ENCODE data around the gene PSORS1C2. TPM values are rescaled to one million over a fixed set of nuclear protein-coding genes. Genes with fewer than 3 reads are reported as not detected.

Gene PSORS1C2
- total RNA-seq, 1 experiment from 2014 or later, result not detected

GRCh38 chr6:31125162-31125561 lies 13.7 kb downstream of the PSORS1C2 start:
- ChIA-PET POLR2A (ENCODE audit: unreplicated experiment) (no interaction called here), CTCF (interaction anchor here (0.6 to 1.2 kb wide), 4 partner anchors 10 to 68 kb away, joined by 3 to 4 read pairs (median 4); no protein-coding TSS in a partner anchor)
- Histone ChIP-seq H3K27ac (no peak overlapping the region), H3K36me3 (ENCODE audit: low read depth) (no peaks in the 10 kb centered on the region), H3K4me2 (peak overlapping the region; percentile 42; the same call in 1 of the 2 replicates), H3F3A (ENCODE audit: insufficient read depth, low read depth) (no peaks in the 10 kb centered on the region), H3K4me1 (replicated peaks; ENCODE audit: insufficient read depth) (peaks cover 15% of the 10 kb centered on the region), H3K27me3 (ENCODE audit: insufficient read depth, low read depth) (no peaks in the 10 kb centered on the region), H3K79me2 (ENCODE audit: low read depth) (no peaks in the 10 kb centered on the region), H2AFZ (no peak overlapping the region), H3K9me2 (ENCODE audit: insufficient read depth) (no peaks in the 10 kb centered on the region), H3K9me3 (ENCODE audit: insufficient read depth, low read depth) (no peaks in the 10 kb centered on the region), H4K20me1 (ENCODE audit: insufficient read depth) (no peaks in the 10 kb centered on the region; the same call in 1 of the 2 replicates), H3K4me3 (no peak overlapping the region)
- intact Hi-C loops (cut with micrococcal nuclease; ENCODE audit: unreplicated experiment), result loop anchor here (5.0 kb wide), 1 partner anchor 53 kb away; no protein-coding TSS in a partner anchor
- TF ChIP-seq, protein P1, sequence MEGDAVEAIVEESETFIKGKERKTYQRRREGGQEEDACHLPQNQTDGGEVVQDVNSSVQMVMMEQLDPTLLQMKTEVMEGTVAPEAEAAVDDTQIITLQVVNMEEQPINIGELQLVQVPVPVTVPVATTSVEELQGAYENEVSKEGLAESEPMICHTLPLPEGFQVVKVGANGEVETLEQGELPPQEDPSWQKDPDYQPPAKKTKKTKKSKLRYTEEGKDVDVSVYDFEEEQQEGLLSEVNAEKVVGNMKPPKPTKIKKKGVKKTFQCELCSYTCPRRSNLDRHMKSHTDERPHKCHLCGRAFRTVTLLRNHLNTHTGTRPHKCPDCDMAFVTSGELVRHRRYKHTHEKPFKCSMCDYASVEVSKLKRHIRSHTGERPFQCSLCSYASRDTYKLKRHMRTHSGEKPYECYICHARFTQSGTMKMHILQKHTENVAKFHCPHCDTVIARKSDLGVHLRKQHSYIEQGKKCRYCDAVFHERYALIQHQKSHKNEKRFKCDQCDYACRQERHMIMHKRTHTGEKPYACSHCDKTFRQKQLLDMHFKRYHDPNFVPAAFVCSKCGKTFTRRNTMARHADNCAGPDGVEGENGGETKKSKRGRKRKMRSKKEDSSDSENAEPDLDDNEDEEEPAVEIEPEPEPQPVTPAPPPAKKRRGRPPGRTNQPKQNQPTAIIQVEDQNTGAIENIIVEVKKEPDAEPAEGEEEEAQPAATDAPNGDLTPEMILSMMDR (conservative IDR thresholded peaks at IDR 0.05), result no peak
- no peak for TF ChIP-seq EZH2 (IDR thresholded peaks at IDR 0.05; ENCODE audit: low read depth)
- no TSS peak for BruUV-seq (replicated peaks)
- peak in 1 of 2 experiments; percentile 73 for DNase-seq

- TF ChIP-seq, protein P1 (conservative IDR thresholded peaks at IDR 0.05), result no peak
- no peak for TF ChIP-seq EZH2 (IDR thresholded peaks at IDR 0.05; ENCODE audit: low read depth)
- Histone ChIP-seq H3K27ac (no peak overlapping the region), H3K36me3 (ENCODE audit: low read depth) (no peaks in the 10 kb centered on the region), H2AFZ (no peak overlapping the region), H3F3A (ENCODE audit: insufficient read depth, low read depth) (no peaks in the 10 kb centered on the region), H3K4me1 (replicated peaks; ENCODE audit: insufficient read depth) (peaks cover 15% of the 10 kb centered on the region), H3K4me2 (no peak overlapping the region), H3K9me2 (ENCODE audit: insufficient read depth) (no peaks in the 10 kb centered on the region), H3K27me3 (ENCODE audit: insufficient read depth, low read depth) (no peaks in the 10 kb centered on the region), H3K9me3 (ENCODE audit: insufficient read depth, low read depth) (no peaks in the 10 kb centered on the region), H4K20me1 (ENCODE audit: insufficient read depth) (no peaks in the 10 kb centered on the region; the same call in 1 of the 2 replicates), H3K4me3 (no peak overlapping the region), H3K79me2 (ENCODE audit: low read depth) (no peaks in the 10 kb centered on the region)
- peak in 1 of 2 experiments; percentile 30 for DNase-seq
- CTCF ChIA-PET, result no interaction called here
- no TSS peak for BruUV-seq (replicated peaks)
- intact Hi-C loops (cut with micrococcal nuclease; ENCODE audit: unreplicated experiment), result no loop called here
- POLR2A ChIA-PET (ENCODE audit: unreplicated experiment), result interaction anchor here (0.6 kb wide), 1 partner anchor 532 kb away, joined by 16 read pairs; no protein-coding TSS in a partner anchor
These were observed 15.8 kb downstream of the PSORS1C2 start for GRCh38 chr6:31122791-31123706.

DNA sequence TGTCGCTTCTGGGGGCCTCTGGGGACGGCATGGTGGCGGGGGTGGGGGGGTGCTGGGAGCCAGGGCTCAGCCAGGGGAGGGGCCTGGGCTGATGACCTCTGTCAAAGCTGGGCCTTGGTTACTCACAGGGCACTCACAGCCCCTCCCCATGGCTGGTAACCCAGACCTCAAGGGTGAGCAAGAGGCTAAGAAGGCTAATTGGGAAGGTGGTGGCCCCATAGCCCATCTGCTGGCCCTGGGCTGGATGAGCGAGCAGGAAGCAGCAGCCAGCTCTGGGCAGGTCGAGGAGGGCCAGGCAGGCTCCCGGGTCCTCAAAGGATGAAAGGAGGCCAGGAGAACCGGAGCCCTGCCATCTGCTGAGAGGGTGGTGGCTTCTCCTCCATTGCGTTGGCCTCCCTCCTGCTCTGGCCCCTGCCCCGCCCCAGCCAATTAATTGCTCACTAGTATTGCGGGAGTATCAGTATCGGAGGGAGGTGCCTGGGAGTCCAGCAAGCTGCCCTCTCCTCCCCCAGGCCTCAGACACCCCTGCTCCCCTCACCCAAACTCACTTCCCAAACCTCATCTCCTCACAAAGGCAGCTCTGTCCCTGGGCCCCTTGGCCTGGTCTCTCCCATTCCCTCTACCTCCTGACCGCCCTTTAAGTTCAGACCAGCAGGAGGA lies 17.6 kb downstream of the PSORS1C2 start:
- H3K4me2 ChIP-seq, result no peak overlapping the region
- no peaks in the 10 kb centered on the region for H3K27me3 ChIP-seq (ENCODE audit: insufficient read depth, low read depth)
- CTCF ChIA-PET, result interaction anchor here (0.6 kb wide), 1 partner anchor 430 kb away, joined by 6 read pairs; no protein-coding TSS in a partner anchor
- H3K4me1 ChIP-seq (replicated peaks; ENCODE audit: insufficient read depth), result peaks cover 15% of the 10 kb centered on the region
- no peaks in the 10 kb centered on the region for H3K9me3 ChIP-seq (ENCODE audit: insufficient read depth, low read depth)
- intact Hi-C loops (cut with micrococcal nuclease; ENCODE audit: unreplicated experiment), result no loop called here
- H3K4me3 ChIP-seq, result no peak overlapping the region
- no peak overlapping the region for H2AFZ ChIP-seq
- no peak for DNase-seq
- no peak overlapping the region for H3K27ac ChIP-seq
- H3K36me3 ChIP-seq (ENCODE audit: low read depth), result no peaks in the 10 kb centered on the region
- POLR2A ChIA-PET (ENCODE audit: unreplicated experiment), result no interaction called here
- peaks cover 8% of the 10 kb centered on the region; the same call in 1 of the 2 replicates for H3K79me2 ChIP-seq (ENCODE audit: low read depth)
- H4K20me1 ChIP-seq (ENCODE audit: insufficient read depth), result no peaks in the 10 kb centered on the region; the same call in 1 of the 2 replicates
- BruUV-seq (replicated peaks), result no TSS peak
- no peaks in the 10 kb centered on the region for H3K9me2 ChIP-seq (ENCODE audit: insufficient read depth)
- no peak for TF ChIP-seq EZH2 (IDR thresholded peaks at IDR 0.05; ENCODE audit: low read depth)
- TF ChIP-seq, protein P1 (conservative IDR thresholded peaks at IDR 0.05), result no peak
- no peaks in the 10 kb centered on the region for H3F3A ChIP-seq (ENCODE audit: insufficient read depth, low read depth)

Data from PC-9 (cell line).